OCI-LY3 (cell line): Measurements from ENCODE around the gene LRRC23.

ENCODE experiments used
- EZH2phosphoT487 ChIP-seq: fragments of 200-600 bp; shearing (Covaris generic); IDR thresholded peaks from 2 replicates; pipeline ENCODE4 v1.6.1; 2018; ENCODE audit warnings: antibody characterized with exemption, mixed run types, low read depth
- TF ChIP-seq, protein P1 (sequence below): fragments of 200-600, 300-600 bp; sonication (generic); IDR thresholded peaks from 2 replicates; pipeline ENCODE4 v1.5.1; 2014; ENCODE audit warnings: antibody characterized with exemption, low read length, low read depth

DNA sequence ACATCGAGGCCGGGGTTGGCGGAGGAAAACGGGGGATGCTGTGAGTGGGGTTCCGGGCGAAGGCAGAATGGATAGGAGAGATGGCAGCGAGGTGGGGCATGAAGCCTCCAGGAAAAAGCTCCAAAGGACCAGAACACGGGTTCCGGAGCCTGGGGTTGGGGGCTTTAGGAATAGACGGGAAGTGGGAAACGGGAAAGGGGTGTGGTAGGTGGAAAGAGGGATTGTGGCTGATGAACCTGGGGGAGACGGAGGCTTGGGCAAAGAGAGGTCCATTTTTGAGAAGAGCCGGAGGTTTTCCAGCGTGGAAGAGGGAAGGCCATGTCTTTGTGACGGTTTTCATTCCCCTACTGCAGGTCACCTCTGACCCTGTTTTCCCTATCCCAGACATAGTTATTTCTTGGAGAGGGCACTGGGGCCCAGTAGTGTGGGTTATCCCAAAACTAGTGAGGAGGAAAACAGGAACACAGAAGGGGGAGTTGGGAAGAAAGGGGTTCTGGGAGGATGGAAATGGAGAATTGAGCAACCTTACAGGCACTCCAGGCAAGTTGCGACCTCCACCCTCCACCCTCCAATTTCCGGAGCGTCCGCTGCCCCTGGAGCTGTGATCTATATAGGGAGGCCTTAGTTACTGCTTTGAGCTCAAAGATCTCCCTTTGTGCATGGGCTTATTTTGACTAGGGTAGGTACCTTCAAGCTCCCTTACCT, 24.2 kb downstream of the LRRC23 start:
- no peak for TF ChIP-seq EZH2phosphoT487
- TF ChIP-seq, protein P1, sequence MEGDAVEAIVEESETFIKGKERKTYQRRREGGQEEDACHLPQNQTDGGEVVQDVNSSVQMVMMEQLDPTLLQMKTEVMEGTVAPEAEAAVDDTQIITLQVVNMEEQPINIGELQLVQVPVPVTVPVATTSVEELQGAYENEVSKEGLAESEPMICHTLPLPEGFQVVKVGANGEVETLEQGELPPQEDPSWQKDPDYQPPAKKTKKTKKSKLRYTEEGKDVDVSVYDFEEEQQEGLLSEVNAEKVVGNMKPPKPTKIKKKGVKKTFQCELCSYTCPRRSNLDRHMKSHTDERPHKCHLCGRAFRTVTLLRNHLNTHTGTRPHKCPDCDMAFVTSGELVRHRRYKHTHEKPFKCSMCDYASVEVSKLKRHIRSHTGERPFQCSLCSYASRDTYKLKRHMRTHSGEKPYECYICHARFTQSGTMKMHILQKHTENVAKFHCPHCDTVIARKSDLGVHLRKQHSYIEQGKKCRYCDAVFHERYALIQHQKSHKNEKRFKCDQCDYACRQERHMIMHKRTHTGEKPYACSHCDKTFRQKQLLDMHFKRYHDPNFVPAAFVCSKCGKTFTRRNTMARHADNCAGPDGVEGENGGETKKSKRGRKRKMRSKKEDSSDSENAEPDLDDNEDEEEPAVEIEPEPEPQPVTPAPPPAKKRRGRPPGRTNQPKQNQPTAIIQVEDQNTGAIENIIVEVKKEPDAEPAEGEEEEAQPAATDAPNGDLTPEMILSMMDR = no peak
